Body of pancreas (tissue), 4 donors: ENCODE results near the gene CLCA2.

Experiments
- CTCF ChIP-seq, 7 experiments: fragments of 450-650 bp in 4 of 7; fragments of 200-600 bp in 3 of 7; sonication (generic) in 3 of 7; IDR thresholded peaks; one replicate each; pipeline ENCODE4 v1.5.1; 2016 to 2019; ENCODE audit warnings: antibody characterized with exemption in 7 of 7
- POLR2A ChIP-seq, 3 donors: fragments of 450-650 bp; IDR thresholded peaks; one replicate each; pipeline ENCODE4 v1.6.1; 2016; ENCODE audit warnings: antibody characterized with exemption in 3 of 3, mild to moderate bottlenecking in 2 of 3

- TF ChIP-seq CTCF (IDR thresholded peaks at IDR 0.05) (no peak), POLR2A (IDR thresholded peaks at IDR 0.05) (no peak)
These were observed 35.2 kb upstream of the CLCA2 start for GRCh38 chr1:86388777-86389176.
